Measurements from ENCODE around the gene ZNF397. TPM values are rescaled to one million over a fixed set of nuclear protein-coding genes. Genes with fewer than 3 reads are reported as not detected.

Gene ZNF397
- total and polyA plus RNA-seq, 9 of the 15 experiments (the other 6 are each of a cell fraction or from before 2014, with no cell fraction given), result 6.4 to 24.2 (median 19.3) TPM

GRCh38 chr18:35241448-35241804, 592 bp downstream of the ZNF397 start (continued):
- TF ChIP-seq CREB3 (tag; conservative IDR thresholded peaks at IDR 0.05; ENCODE audit: low read depth) (peak; percentile 64), GTF2E2 (tag; IDR thresholded peaks at IDR 0.05) (peak; percentile 72; the same call in 1 of the 2 replicates), BRCA1 (IDR thresholded peaks at IDR 0.05) (no peak), BRCA1 (CRISPR knock-in tag; IDR thresholded peaks at IDR 0.05) (no peak), ZBTB33 (CRISPR knock-in tag; IDR thresholded peaks at IDR 0.05) (no peak)

- Histone ChIP-seq H3K4me3 (no peak overlapping the region), H3K27me3 (ENCODE audit: control insufficient read depth in 2 of 2, insufficient read depth in 2 of 2, low read length in 2 of 2) (no peaks in the 10 kb centered on the region), H3K27ac (ENCODE audit: extremely low read depth, low read depth, low read length) (no peak overlapping the region), H3K36me3 (ENCODE audit: control insufficient read depth, insufficient read depth, low read length) (peaks cover 55% of the 10 kb centered on the region), H3K4me1 (replicated peaks in 1 of 2; ENCODE audit: control insufficient read depth in 2 of 2, insufficient read depth in 2 of 2, low read length in 2 of 2) (peaks cover 3 to 11% of the 10 kb centered on the region in 2 experiments), H2AFZ (ENCODE audit: low read depth, low read length) (no peak overlapping the region), H3K4me2 (ENCODE audit: insufficient read depth, low read length) (no peak overlapping the region), H3K79me2 (ENCODE audit: control insufficient read depth, insufficient read depth, low read length) (peaks cover 23% of the 10 kb centered on the region), H4K20me1 (replicated peaks; ENCODE audit: control insufficient read depth, insufficient read depth, low read length) (no peaks in the 10 kb centered on the region), H3K9me1 (ENCODE audit: control insufficient read depth, insufficient read depth, low read length) (no peaks in the 10 kb centered on the region), H3K9me3 (replicated peaks; ENCODE audit: control insufficient read depth, insufficient read depth, low read depth, low read length) (peaks cover 14% of the 10 kb centered on the region; the same call in 1 of the 2 replicates), H3K9ac (ENCODE audit: insufficient read depth in 1 of 2, low read depth in 2 of 2, low read length in 2 of 2) (no peak overlapping the region)
- FAIRE-seq, result no peak
- in situ Hi-C loops (cut with MboI) (loop anchor here (5.0 kb wide), 1 partner anchor 45 kb away; no protein-coding TSS in a partner anchor), intact Hi-C loops (cut with micrococcal nuclease) (loop anchor here (5.0 kb wide), 1 partner anchor 100 kb away; the partner anchor contains the start of gene ZNF24)
- no TSS peak for BruUV-seq (replicated peaks)
- peak; percentile 61 for TF ChIP-seq ZNF316 (IDR thresholded peaks at IDR 0.05)
- TF ChIP-seq, protein P1, sequence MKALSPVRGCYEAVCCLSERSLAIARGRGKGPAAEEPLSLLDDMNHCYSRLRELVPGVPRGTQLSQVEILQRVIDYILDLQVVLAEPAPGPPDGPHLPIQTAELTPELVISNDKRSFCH (CRISPR knock-in tag; IDR thresholded peaks at IDR 0.05), result no peak
- TF ChIP-seq, protein P1 (tag; IDR thresholded peaks at IDR 0.05), result no peak
- TF ChIP-seq MAFK (IDR thresholded peaks at IDR 0.05; ENCODE audit: low read length), result peak; percentile 39; the same call in 1 of the 2 replicates
- peak; percentile 23; the same call in 1 of the 2 replicates for TF ChIP-seq C11orf30 (IDR thresholded peaks at IDR 0.05; ENCODE audit: low read depth)
- TF ChIP-seq, protein P2, sequence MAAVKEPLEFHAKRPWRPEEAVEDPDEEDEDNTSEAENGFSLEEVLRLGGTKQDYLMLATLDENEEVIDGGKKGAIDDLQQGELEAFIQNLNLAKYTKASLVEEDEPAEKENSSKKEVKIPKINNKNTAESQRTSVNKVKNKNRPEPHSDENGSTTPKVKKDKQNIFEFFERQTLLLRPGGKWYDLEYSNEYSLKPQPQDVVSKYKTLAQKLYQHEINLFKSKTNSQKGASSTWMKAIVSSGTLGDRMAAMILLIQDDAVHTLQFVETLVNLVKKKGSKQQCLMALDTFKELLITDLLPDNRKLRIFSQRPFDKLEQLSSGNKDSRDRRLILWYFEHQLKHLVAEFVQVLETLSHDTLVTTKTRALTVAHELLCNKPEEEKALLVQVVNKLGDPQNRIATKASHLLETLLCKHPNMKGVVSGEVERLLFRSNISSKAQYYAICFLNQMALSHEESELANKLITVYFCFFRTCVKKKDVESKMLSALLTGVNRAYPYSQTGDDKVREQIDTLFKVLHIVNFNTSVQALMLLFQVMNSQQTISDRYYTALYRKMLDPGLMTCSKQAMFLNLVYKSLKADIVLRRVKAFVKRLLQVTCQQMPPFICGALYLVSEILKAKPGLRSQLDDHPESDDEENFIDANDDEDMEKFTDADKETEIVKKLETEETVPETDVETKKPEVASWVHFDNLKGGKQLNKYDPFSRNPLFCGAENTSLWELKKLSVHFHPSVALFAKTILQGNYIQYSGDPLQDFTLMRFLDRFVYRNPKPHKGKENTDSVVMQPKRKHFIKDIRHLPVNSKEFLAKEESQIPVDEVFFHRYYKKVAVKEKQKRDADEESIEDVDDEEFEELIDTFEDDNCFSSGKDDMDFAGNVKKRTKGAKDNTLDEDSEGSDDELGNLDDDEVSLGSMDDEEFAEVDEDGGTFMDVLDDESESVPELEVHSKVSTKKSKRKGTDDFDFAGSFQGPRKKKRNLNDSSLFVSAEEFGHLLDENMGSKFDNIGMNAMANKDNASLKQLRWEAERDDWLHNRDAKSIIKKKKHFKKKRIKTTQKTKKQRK (IDR thresholded peaks at IDR 0.05; ENCODE audit: borderline replicate concordance, low read depth, low read length), result no peak
- ATAC-seq, result no peak
- WGBS (ENCODE audit: insufficient coverage, low coverage, missing lambda C conversion rate), result 98% methylated on average over 6 of the region's 6 CpGs
- DNase-seq (ENCODE audit: extremely low read depth in 1 of 4, low spot score in 3 of 4), result no peak
- ChIA-PET POLR2A (no interaction called here), CTCF (ENCODE audit: low intra/inter-chr PET ratio) (no interaction called here)
These were observed 1.6 kb downstream of the ZNF397 start for GRCh38 chr18:35242426-35242825.

Data from K562 (cell line).